ENCODE data around the gene OSBPL6. TPM values are rescaled to one million over a fixed set of nuclear protein-coding genes. Genes with fewer than 3 reads are reported as not detected.

The OSBPL6 gene
- polyA plus RNA-seq, 1 donor from 2014 or later: 12.8 TPM

GRCh38 chr2:178388287-178388686, 194.0 kb downstream of the OSBPL6 start:
- no peaks in the 10 kb centered on the region for H3F3A ChIP-seq (ENCODE audit: insufficient read depth, low read length, poor library complexity, severe bottlenecking)
- TF ChIP-seq POLR2AphosphoS5 (IDR thresholded peaks at IDR 0.05) (no peak), SMC3 (conservative IDR thresholded peaks at IDR 0.05; ENCODE audit: poor library complexity) (no peak), TAF1 (IDR thresholded peaks at IDR 0.05; ENCODE audit: low read depth) (no peak), REST (IDR thresholded peaks at IDR 0.05; ENCODE audit: borderline replicate concordance) (no peak), EP300 (conservative IDR thresholded peaks at IDR 0.05; ENCODE audit: poor library complexity, severe bottlenecking) (no peak), EZH2 (IDR thresholded peaks at IDR 0.05; ENCODE audit: borderline replicate concordance, insufficient read depth, low read length, poor library complexity, severe bottlenecking) (no peak), MXI1 (conservative IDR thresholded peaks at IDR 0.05; ENCODE audit: poor library complexity, severe bottlenecking) (no peak), CTCF (IDR thresholded peaks at IDR 0.05; ENCODE audit: poor library complexity, severe bottlenecking) (no peak), RAD21 (conservative IDR thresholded peaks at IDR 0.05) (no peak)
- H3K36me3 ChIP-seq (ENCODE audit: insufficient read depth, low read length): peaks cover 5% of the 10 kb centered on the region
- no peaks in the 10 kb centered on the region for H3K9me3 ChIP-seq (ENCODE audit: low read length)
- H3K79me2 ChIP-seq (replicated peaks; ENCODE audit: insufficient read depth, low read length): no peaks in the 10 kb centered on the region
- no peak overlapping the region for H3K4me3 ChIP-seq (ENCODE audit: low read length)
- no peak overlapping the region for H2AFZ ChIP-seq (ENCODE audit: low read depth, low read length)
- no peak overlapping the region for H3K9ac ChIP-seq (ENCODE audit: low read length)
- no peak overlapping the region for H3K27ac ChIP-seq (ENCODE audit: low read length)
- H3K27me3 ChIP-seq (ENCODE audit: insufficient read depth, low read depth, low read length): no peaks in the 10 kb centered on the region
- H3K4me2 ChIP-seq (ENCODE audit: low read length): no peak overlapping the region
- no peaks in the 10 kb centered on the region for H3K9me2 ChIP-seq (ENCODE audit: insufficient read depth, low read length)
- H4K20me1 ChIP-seq (ENCODE audit: insufficient read depth): no peaks in the 10 kb centered on the region

GRCh38 chr2:178391701-178392100, 197.4 kb downstream of the OSBPL6 start:
- no peaks in the 10 kb centered on the region for H3K9me3 ChIP-seq (ENCODE audit: low read length)
- no peak overlapping the region for H3K9ac ChIP-seq (ENCODE audit: low read length)
- H3K27ac ChIP-seq (ENCODE audit: low read length): no peak overlapping the region
- TF ChIP-seq CTCF (IDR thresholded peaks at IDR 0.05; ENCODE audit: poor library complexity, severe bottlenecking): no peak
- no peak for TF ChIP-seq EZH2 (IDR thresholded peaks at IDR 0.05; ENCODE audit: borderline replicate concordance, insufficient read depth, low read length, poor library complexity, severe bottlenecking)
- no peak for TF ChIP-seq SMC3 (conservative IDR thresholded peaks at IDR 0.05; ENCODE audit: poor library complexity)
- no peak for TF ChIP-seq RAD21 (conservative IDR thresholded peaks at IDR 0.05)
- no peak for TF ChIP-seq POLR2AphosphoS5 (IDR thresholded peaks at IDR 0.05)
- H3K9me2 ChIP-seq (ENCODE audit: insufficient read depth, low read length): no peaks in the 10 kb centered on the region
- H3F3A ChIP-seq (ENCODE audit: insufficient read depth, low read length, poor library complexity, severe bottlenecking): no peaks in the 10 kb centered on the region
- H3K79me2 ChIP-seq (replicated peaks; ENCODE audit: insufficient read depth, low read length): no peaks in the 10 kb centered on the region
- no peak overlapping the region for H3K4me2 ChIP-seq (ENCODE audit: low read length)
- peaks cover 5% of the 10 kb centered on the region for H3K36me3 ChIP-seq (ENCODE audit: insufficient read depth, low read length)
- H4K20me1 ChIP-seq (ENCODE audit: insufficient read depth): no peaks in the 10 kb centered on the region
- no peaks in the 10 kb centered on the region for H3K27me3 ChIP-seq (ENCODE audit: insufficient read depth, low read depth, low read length)
- no peak overlapping the region for H2AFZ ChIP-seq (ENCODE audit: low read depth, low read length)
- H3K4me3 ChIP-seq (ENCODE audit: low read length): no peak overlapping the region
